Hepatocyte (in vitro differentiated cells): Measurements from ENCODE around the gene CLCN1. TPM values are rescaled to one million over a fixed set of nuclear protein-coding genes. Genes with fewer than 3 reads are reported as not detected.
A peak's percentile ranks its signal among the peaks of the same experiment; 100 is the strongest.

Source experiments
- DNase-seq: peaks from one replicate; pipeline ENCODE4 v3.0.0-alpha.2; 2016; ENCODE audit warnings: low spot score
- H2AFZ ChIP-seq: fragments of 200-600 bp; sonication (generic); 2 replicates; pipeline ENCODE4 v1.6.0; 2016; ENCODE audit warnings: antibody characterized with exemption, mild to moderate bottlenecking
- H3K27ac ChIP-seq: fragments of 200-600 bp; sonication (generic); 2 replicates; pipeline ENCODE4 v1.5.1; 2016; ENCODE audit warnings: mild to moderate bottlenecking
- H3K27me3 ChIP-seq: fragments of 200-600 bp; sonication (generic); 2 replicates; pipeline ENCODE4 v1.6.1; 2016
- H3K36me3 ChIP-seq: fragments of 200-600 bp; sonication (generic); replicated peaks from 2 replicates; pipeline ENCODE4 v1.5.1; 2016; ENCODE audit warnings: low read depth; ENCODE audit not compliant: insufficient read depth
- H3K4me1 ChIP-seq: fragments of 200-600 bp; sonication (generic); 2 replicates; pipeline ENCODE4 v1.5.1; 2016; ENCODE audit warnings: mild to moderate bottlenecking, moderate library complexity; ENCODE audit not compliant: insufficient read depth
- H3K4me2 ChIP-seq: fragments of 200-600 bp; sonication (generic); 2 replicates; pipeline ENCODE4 v1.6.0; 2016
- H3K4me3 ChIP-seq: fragments of 200-600 bp; sonication (generic); 2 replicates; pipeline ENCODE4 v1.5.1; 2016; ENCODE audit warnings: mild to moderate bottlenecking
- H3K79me2 ChIP-seq: fragments of 200-600 bp; sonication (generic); 2 replicates; pipeline ENCODE4 v1.6.0; 2017; ENCODE audit warnings: mild to moderate bottlenecking
- H3K9me2 ChIP-seq: fragments of 200-600 bp; sonication (generic); replicated peaks from 2 replicates; pipeline ENCODE4 v1.6.0; 2017; ENCODE audit warnings: mild to moderate bottlenecking; ENCODE audit not compliant: insufficient read depth
- H3K9me3 ChIP-seq: fragments of 200-600 bp; sonication (generic); 2 replicates; pipeline ENCODE4 v1.5.1; 2016; ENCODE audit warnings: low read depth, mild to moderate bottlenecking
- H4K20me1 ChIP-seq: fragments of 200-600 bp; sonication (generic); 2 replicates; pipeline ENCODE4 v1.6.0; 2016; ENCODE audit warnings: mild to moderate bottlenecking; ENCODE audit not compliant: insufficient read depth, poor library complexity, severe bottlenecking
- EZH2 ChIP-seq: fragments of 200-600 bp; sonication (generic); IDR thresholded peaks from 2 replicates; pipeline ENCODE4 v1.6.1; 2016; ENCODE audit warnings: antibody characterized with exemption, mild to moderate bottlenecking, borderline replicate concordance
- EZH2phosphoT487 ChIP-seq: fragments of 200-600 bp; sonication (generic); IDR thresholded peaks from one replicate; pipeline ENCODE4 v1.6.1; 2018; ENCODE audit warnings: antibody characterized with exemption, mild to moderate bottlenecking, low read depth, moderate library complexity; ENCODE audit not compliant: unreplicated experiment, severe bottlenecking
- WGBS: methylation state at CpG from one replicate; pipeline ENCODE4 v1.1.6; 2016; ENCODE audit warnings: low lambda C conversion rate; ENCODE audit errors: missing lambda C conversion rate; 5-methylcytosine and 5-hydroxymethylcytosine counted together
- polyA plus RNA-seq: library from polyadenylated mRNA; unstranded; fragments of >200 nt; fragmentation: Nextera tagmentation; extraction: Ambion mirVana; gene quantifications from 2 replicates; pipeline ENCODE4 v1.2.1, GENCODE V29; 2016
- total RNA-seq: library from RNA; depleted of rRNA; stranded (reverse); fragments of >200 nt; gene quantifications from 2 replicates; pipeline ENCODE4 v1.2.3, GENCODE V29; 2014
- TF ChIP-seq, protein P1 (sequence below): fragments of 200-600 bp; sonication (generic); IDR thresholded peaks from 2 replicates; pipeline ENCODE4 v1.5.1; 2016; ENCODE audit warnings: antibody characterized with exemption, mild to moderate bottlenecking; ENCODE audit not compliant: poor library complexity

CLCN1 gene
- total and polyA plus RNA-seq, 2 experiments from 2014 or later: 0.07 TPM; not detected in 1

GRCh38 chr7:143281529-143281928 lies 34.4 kb upstream of the CLCN1 start:
- H3K9me2 ChIP-seq: no peaks in the 10 kb centered on the region
- H4K20me1 ChIP-seq: no peaks in the 10 kb centered on the region
- no peak overlapping the region for H3K27ac ChIP-seq
- DNase-seq: no peak
- H3K4me2 ChIP-seq: no peak overlapping the region
- H3K36me3 ChIP-seq: no peaks in the 10 kb centered on the region
- 85% methylated on average over 2 of the region's 2 CpGs for WGBS
- no peaks in the 10 kb centered on the region for H3K9me3 ChIP-seq
- H3K27me3 ChIP-seq: no peaks in the 10 kb centered on the region
- H3K4me3 ChIP-seq: no peak overlapping the region
- no peak overlapping the region for H2AFZ ChIP-seq
- peaks cover 7% of the 10 kb centered on the region for H3K4me1 ChIP-seq
- no peaks in the 10 kb centered on the region for H3K79me2 ChIP-seq
- TF ChIP-seq EZH2phosphoT487 (no peak), EZH2 (no peak)
- TF ChIP-seq, protein P1, sequence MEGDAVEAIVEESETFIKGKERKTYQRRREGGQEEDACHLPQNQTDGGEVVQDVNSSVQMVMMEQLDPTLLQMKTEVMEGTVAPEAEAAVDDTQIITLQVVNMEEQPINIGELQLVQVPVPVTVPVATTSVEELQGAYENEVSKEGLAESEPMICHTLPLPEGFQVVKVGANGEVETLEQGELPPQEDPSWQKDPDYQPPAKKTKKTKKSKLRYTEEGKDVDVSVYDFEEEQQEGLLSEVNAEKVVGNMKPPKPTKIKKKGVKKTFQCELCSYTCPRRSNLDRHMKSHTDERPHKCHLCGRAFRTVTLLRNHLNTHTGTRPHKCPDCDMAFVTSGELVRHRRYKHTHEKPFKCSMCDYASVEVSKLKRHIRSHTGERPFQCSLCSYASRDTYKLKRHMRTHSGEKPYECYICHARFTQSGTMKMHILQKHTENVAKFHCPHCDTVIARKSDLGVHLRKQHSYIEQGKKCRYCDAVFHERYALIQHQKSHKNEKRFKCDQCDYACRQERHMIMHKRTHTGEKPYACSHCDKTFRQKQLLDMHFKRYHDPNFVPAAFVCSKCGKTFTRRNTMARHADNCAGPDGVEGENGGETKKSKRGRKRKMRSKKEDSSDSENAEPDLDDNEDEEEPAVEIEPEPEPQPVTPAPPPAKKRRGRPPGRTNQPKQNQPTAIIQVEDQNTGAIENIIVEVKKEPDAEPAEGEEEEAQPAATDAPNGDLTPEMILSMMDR: no peak

- H4K20me1 ChIP-seq: no peaks in the 10 kb centered on the region
Measured at GRCh38 chr7:143282124-143282523, 33.8 kb upstream of the CLCN1 start.

DNA sequence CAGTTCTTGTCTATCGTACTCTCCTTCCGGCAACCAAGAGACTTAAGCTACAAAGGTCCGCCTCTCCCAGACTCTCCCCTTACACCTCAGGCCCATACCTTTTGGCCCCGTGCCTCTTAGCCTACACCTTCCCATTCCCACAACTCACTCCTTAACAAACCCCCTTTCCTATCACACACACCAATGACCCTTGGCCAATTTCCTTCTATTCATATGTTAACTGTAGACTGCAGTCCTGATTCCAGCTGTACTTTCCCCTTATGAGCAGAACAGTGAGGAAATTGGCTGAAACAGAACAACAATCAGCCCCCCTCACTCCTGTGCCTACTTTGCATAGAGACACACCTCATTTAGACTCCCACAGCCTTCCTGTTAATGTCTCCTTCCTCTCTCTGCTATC lies 32.5 kb upstream of the CLCN1 start:
- Histone ChIP-seq H2AFZ (no peak overlapping the region), H3K4me2 (no peak overlapping the region), H3K4me1 (peaks cover 7% of the 10 kb centered on the region), H3K9me2 (no peaks in the 10 kb centered on the region), H3K27ac (peak overlapping the region; percentile 62), H3K36me3 (no peaks in the 10 kb centered on the region), H3K4me3 (no peak overlapping the region), H4K20me1 (no peaks in the 10 kb centered on the region), H3K79me2 (no peaks in the 10 kb centered on the region), H3K9me3 (no peaks in the 10 kb centered on the region), H3K27me3 (no peaks in the 10 kb centered on the region)
- TF ChIP-seq, protein P1: no peak
- TF ChIP-seq EZH2phosphoT487: no peak
- TF ChIP-seq EZH2: no peak
- WGBS: 82% methylated on average over 4 of the region's 4 CpGs
- DNase-seq: no peak

More at GRCh38 chr7:143282124-143282523, 33.8 kb upstream of the CLCN1 start:
- Histone ChIP-seq H3K4me3 (no peak overlapping the region), H3K27ac (no peak overlapping the region), H3K9me3 (no peaks in the 10 kb centered on the region), H3K79me2 (no peaks in the 10 kb centered on the region), H3K9me2 (no peaks in the 10 kb centered on the region), H3K27me3 (no peaks in the 10 kb centered on the region), H3K36me3 (no peaks in the 10 kb centered on the region), H2AFZ (no peak overlapping the region), H3K4me2 (no peak overlapping the region), H3K4me1 (peaks cover 7% of the 10 kb centered on the region)
- WGBS: 97% methylated on average over 8 of the region's 8 CpGs
- no peak for TF ChIP-seq EZH2
- TF ChIP-seq EZH2phosphoT487: no peak
- TF ChIP-seq, protein P1: no peak
- no peak for DNase-seq
